ENCODE results near the gene THAP6.
"Not testable (repeated sequence)": the region's sequence is repeated elsewhere in the genome, so short reads cannot be mapped to it uniquely, and the experiment has no call there.

The THAP6 gene

GRCh38 chr4:75514131-75514948 is at the start of gene THAP6, which contains the start of gene RCHY1:
Gene THAP6 (plus strand): TSS chr4:75514473. CDS start chr4:75515453, 980 bp downstream.
Gene RCHY1 (minus strand): TSS chr4:75514403. CDS start chr4:75514286, 117 bp downstream.
- DNase-seq (ENCODE audit: low spot score) = peak; percentile 95

- DNase-seq (ENCODE audit: low spot score) = no peak
These were observed 44.4 kb upstream of the THAP6 start for GRCh38 chr4:75469896-75470295.

GRCh38 chr4:75470738-75471137 is 43.5 kb upstream of the THAP6 start:
- no peak for DNase-seq (ENCODE audit: low spot score)

- no peak for DNase-seq (ENCODE audit: low spot score)
These were observed 37.1 kb upstream of the THAP6 start for GRCh38 chr4:75477201-75477600.

- DNase-seq (ENCODE audit: low spot score) = no peak
These were observed 30.1 kb upstream of the THAP6 start for GRCh38 chr4:75484190-75484589.

GRCh38 chr4:75490155-75490554 is 24.1 kb upstream of the THAP6 start:
- DNase-seq (ENCODE audit: low spot score) = peak; percentile 2

GRCh38 chr4:75494563-75494962 is 19.7 kb upstream of the THAP6 start:
- no peak for DNase-seq (ENCODE audit: low spot score)

GRCh38 chr4:75495476-75495875 is 18.8 kb upstream of the THAP6 start:
- no peak for DNase-seq (ENCODE audit: low spot score)

- no peak for DNase-seq (ENCODE audit: low spot score)
These were observed 17.9 kb upstream of the THAP6 start for GRCh38 chr4:75496406-75496805.

- DNase-seq (ENCODE audit: low spot score) = no peak
These were observed 17.1 kb upstream of the THAP6 start for GRCh38 chr4:75497133-75497532.

GRCh38 chr4:75498041-75498440 is 16.2 kb upstream of the THAP6 start:
- no peak for DNase-seq (ENCODE audit: low spot score)

- no peak for DNase-seq (ENCODE audit: low spot score)
These were observed 14.4 kb upstream of the THAP6 start for GRCh38 chr4:75499900-75500299.

GRCh38 chr4:75502671-75503070 is 11.6 kb upstream of the THAP6 start:
- DNase-seq (ENCODE audit: low spot score) = no peak

- no peak for DNase-seq (ENCODE audit: low spot score)
These were observed 8.6 kb upstream of the THAP6 start for GRCh38 chr4:75505630-75506029.

GRCh38 chr4:75509592-75509991 is 4.7 kb upstream of the THAP6 start:
- DNase-seq (ENCODE audit: low spot score) = not testable (repeated sequence)

GRCh38 chr4:75511841-75512240 is 2.4 kb upstream of the THAP6 start:
- no peak for DNase-seq (ENCODE audit: low spot score)

GRCh38 chr4:75512386-75513211 is 1.7 kb upstream of the THAP6 start:
- peak; percentile 25 for DNase-seq (ENCODE audit: low spot score)

GRCh38 chr4:75513526-75514130 is 645 bp upstream of the THAP6 start:
- peak; percentile 6 for DNase-seq (ENCODE audit: low spot score)

- no peak for DNase-seq (ENCODE audit: low spot score)
These were observed 808 bp downstream of the THAP6 start for GRCh38 chr4:75514949-75515612.

GRCh38 chr4:75516144-75516543 is 1.9 kb downstream of the THAP6 start:
- no peak for DNase-seq (ENCODE audit: low spot score)

GRCh38 chr4:75519452-75519851 is 5.2 kb downstream of the THAP6 start:
- not testable (repeated sequence) for DNase-seq (ENCODE audit: low spot score)

GRCh38 chr4:75525086-75525485 is 10.8 kb downstream of the THAP6 start:
- DNase-seq (ENCODE audit: low spot score) = no peak
